ENCODE results near the gene MALAT1.

GRCh38 chr11:65506772-65507505, 8.1 kb downstream of the MALAT1 start:
- TF ChIP-seq MXI1 (IDR thresholded peaks at IDR 0.05; ENCODE audit: low read depth, low read length) (peak; percentile 79), USF2 (IDR thresholded peaks at IDR 0.05; ENCODE audit: borderline replicate concordance, low read depth, low read length) (no peak), NFXL1 (IDR thresholded peaks at IDR 0.05; ENCODE audit: borderline replicate concordance) (no peak)

All from GM12878 (cell line).